ENCODE data around the gene MOB3B. TPM values are rescaled to one million over a fixed set of nuclear protein-coding genes. Genes with fewer than 3 reads are reported as not detected.

MOB3B gene
- total RNA-seq, 1 donor from 2014 or later, result 21.8 TPM

GRCh38 chr9:27563738-27564430 is 34.3 kb upstream of the MOB3B start:
- no peaks in the 10 kb centered on the region for H3K9me3 Mint-ChIP-seq
- no peak overlapping the region for H3K4me3 Mint-ChIP-seq
- no peak for TF ChIP-seq CTCF (conservative IDR thresholded peaks at IDR 0.05)

GRCh38 chr9:27561685-27562084 is 32.1 kb upstream of the MOB3B start:
- Mint-ChIP-seq H3K9me3 (no peaks in the 10 kb centered on the region), H3K27ac (ENCODE audit: unreplicated experiment) (no peak overlapping the region), H3K4me3 (no peak overlapping the region), H3K36me3 (ENCODE audit: low read depth) (peaks cover 8% of the 10 kb centered on the region), H3K4me1 (peaks cover 2% of the 10 kb centered on the region), H3K27me3 (ENCODE audit: low read depth) (no peaks in the 10 kb centered on the region)
- DNase-seq (ENCODE audit: low read depth, low spot score), result no peak
- no peak for TF ChIP-seq CTCF (conservative IDR thresholded peaks at IDR 0.05)

More at GRCh38 chr9:27563738-27564430, 34.3 kb upstream of the MOB3B start:
- DNase-seq (ENCODE audit: low read depth, low spot score), result no peak
- Mint-ChIP-seq H3K4me1 (peaks cover 12% of the 10 kb centered on the region), H3K27ac (ENCODE audit: unreplicated experiment) (no peak overlapping the region), H3K36me3 (ENCODE audit: low read depth) (peaks cover 14% of the 10 kb centered on the region), H3K27me3 (ENCODE audit: low read depth) (no peaks in the 10 kb centered on the region)

- Mint-ChIP-seq H3K9me3 (no peaks in the 10 kb centered on the region), H3K36me3 (ENCODE audit: low read depth) (peaks cover 5% of the 10 kb centered on the region), H3K27ac (ENCODE audit: unreplicated experiment) (no peak overlapping the region), H3K4me3 (no peak overlapping the region), H3K4me1 (no peaks in the 10 kb centered on the region), H3K27me3 (ENCODE audit: low read depth) (no peaks in the 10 kb centered on the region)
- TF ChIP-seq CTCF (conservative IDR thresholded peaks at IDR 0.05), result no peak
- DNase-seq (ENCODE audit: low read depth, low spot score), result no peak
Measured at GRCh38 chr9:27560457-27560856, 30.8 kb upstream of the MOB3B start.

- Mint-ChIP-seq H3K27ac (ENCODE audit: unreplicated experiment) (no peak overlapping the region), H3K27me3 (ENCODE audit: low read depth) (no peaks in the 10 kb centered on the region), H3K4me3 (no peak overlapping the region), H3K36me3 (ENCODE audit: low read depth) (peaks cover 12% of the 10 kb centered on the region), H3K9me3 (no peaks in the 10 kb centered on the region), H3K4me1 (no peaks in the 10 kb centered on the region)
- DNase-seq (ENCODE audit: low read depth, low spot score), result no peak
- TF ChIP-seq CTCF (conservative IDR thresholded peaks at IDR 0.05), result no peak
Measured at GRCh38 chr9:27558307-27558706, 28.7 kb upstream of the MOB3B start.

GRCh38 chr9:27556470-27556869 is 26.9 kb upstream of the MOB3B start:
- peaks cover 17% of the 10 kb centered on the region for H3K36me3 Mint-ChIP-seq (ENCODE audit: low read depth)
- H3K4me1 Mint-ChIP-seq, result no peaks in the 10 kb centered on the region
- no peaks in the 10 kb centered on the region for H3K9me3 Mint-ChIP-seq
- TF ChIP-seq CTCF (conservative IDR thresholded peaks at IDR 0.05), result no peak
- no peaks in the 10 kb centered on the region for H3K27me3 Mint-ChIP-seq (ENCODE audit: low read depth)
- no peak for DNase-seq (ENCODE audit: low read depth, low spot score)
- H3K4me3 Mint-ChIP-seq, result no peak overlapping the region
- no peak overlapping the region for H3K27ac Mint-ChIP-seq (ENCODE audit: unreplicated experiment)
